Astrocyte (in vitro differentiated cells and primary cell): Measurements from ENCODE around the gene SLCO1A2.

ENCODE experiments used
- EZH2 ChIP-seq: IDR thresholded peaks from 2 replicates; pipeline ENCODE4 v1.6.1; 2012; ENCODE audit warnings: mild to moderate bottlenecking, low read length, inconsistent platforms; ENCODE audit not compliant: insufficient read depth
- TF ChIP-seq, protein P1 (sequence below): IDR thresholded peaks from 2 replicates; pipeline ENCODE4 v1.5.1; 2011; ENCODE audit warnings: low read depth, mild to moderate bottlenecking, inconsistent platforms, low read length, moderate library complexity; ENCODE audit not compliant: insufficient read depth

DNA sequence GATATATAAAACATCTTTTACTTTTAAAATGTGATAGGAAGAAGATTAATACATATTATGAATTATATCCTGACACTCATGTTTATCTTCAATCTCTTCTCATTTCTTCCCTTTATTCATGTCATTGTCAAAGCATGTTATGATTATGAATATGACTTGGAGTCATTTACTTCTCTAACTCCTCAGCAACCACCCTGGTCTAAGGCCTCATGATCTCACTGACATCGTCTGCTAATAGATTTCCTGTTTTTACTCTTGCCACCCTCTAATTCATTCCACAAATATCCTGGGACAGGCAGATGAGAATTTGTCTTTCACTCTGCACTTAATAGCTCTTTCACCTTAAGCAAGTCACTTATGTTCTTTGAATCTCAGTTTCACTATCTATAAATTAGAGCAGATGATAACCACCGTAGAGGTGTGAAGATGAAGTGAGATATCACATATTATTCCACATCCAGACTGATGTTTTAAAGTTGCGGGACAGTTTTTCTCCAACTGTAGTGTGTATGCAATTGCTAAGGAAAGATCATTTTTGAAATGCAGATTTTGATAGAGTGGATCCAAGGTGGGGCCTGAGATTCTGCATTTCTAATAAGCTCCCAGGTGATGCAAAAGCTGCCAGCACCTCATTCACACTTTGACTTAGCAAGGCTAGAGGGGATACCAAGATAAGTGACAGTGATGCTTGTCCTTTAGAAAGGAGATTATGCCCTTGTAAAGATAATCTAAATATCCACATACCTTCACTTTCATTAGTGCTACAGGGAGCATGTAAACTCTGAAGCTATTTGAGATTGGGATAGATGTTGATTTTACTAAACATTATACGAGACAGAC lies 34.6 kb upstream of the SLCO1A2 start:
- TF ChIP-seq, protein P1, sequence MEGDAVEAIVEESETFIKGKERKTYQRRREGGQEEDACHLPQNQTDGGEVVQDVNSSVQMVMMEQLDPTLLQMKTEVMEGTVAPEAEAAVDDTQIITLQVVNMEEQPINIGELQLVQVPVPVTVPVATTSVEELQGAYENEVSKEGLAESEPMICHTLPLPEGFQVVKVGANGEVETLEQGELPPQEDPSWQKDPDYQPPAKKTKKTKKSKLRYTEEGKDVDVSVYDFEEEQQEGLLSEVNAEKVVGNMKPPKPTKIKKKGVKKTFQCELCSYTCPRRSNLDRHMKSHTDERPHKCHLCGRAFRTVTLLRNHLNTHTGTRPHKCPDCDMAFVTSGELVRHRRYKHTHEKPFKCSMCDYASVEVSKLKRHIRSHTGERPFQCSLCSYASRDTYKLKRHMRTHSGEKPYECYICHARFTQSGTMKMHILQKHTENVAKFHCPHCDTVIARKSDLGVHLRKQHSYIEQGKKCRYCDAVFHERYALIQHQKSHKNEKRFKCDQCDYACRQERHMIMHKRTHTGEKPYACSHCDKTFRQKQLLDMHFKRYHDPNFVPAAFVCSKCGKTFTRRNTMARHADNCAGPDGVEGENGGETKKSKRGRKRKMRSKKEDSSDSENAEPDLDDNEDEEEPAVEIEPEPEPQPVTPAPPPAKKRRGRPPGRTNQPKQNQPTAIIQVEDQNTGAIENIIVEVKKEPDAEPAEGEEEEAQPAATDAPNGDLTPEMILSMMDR = no peak
- TF ChIP-seq EZH2 = no peak
